ENCODE measurements around the gene DEPP1. TPM values are rescaled to one million over a fixed set of nuclear protein-coding genes. Genes with fewer than 3 reads are reported as not detected.

DEPP1 gene
- total RNA-seq, 2 experiments from 2014 or later, result 0.13 to 0.27 TPM

DNA sequence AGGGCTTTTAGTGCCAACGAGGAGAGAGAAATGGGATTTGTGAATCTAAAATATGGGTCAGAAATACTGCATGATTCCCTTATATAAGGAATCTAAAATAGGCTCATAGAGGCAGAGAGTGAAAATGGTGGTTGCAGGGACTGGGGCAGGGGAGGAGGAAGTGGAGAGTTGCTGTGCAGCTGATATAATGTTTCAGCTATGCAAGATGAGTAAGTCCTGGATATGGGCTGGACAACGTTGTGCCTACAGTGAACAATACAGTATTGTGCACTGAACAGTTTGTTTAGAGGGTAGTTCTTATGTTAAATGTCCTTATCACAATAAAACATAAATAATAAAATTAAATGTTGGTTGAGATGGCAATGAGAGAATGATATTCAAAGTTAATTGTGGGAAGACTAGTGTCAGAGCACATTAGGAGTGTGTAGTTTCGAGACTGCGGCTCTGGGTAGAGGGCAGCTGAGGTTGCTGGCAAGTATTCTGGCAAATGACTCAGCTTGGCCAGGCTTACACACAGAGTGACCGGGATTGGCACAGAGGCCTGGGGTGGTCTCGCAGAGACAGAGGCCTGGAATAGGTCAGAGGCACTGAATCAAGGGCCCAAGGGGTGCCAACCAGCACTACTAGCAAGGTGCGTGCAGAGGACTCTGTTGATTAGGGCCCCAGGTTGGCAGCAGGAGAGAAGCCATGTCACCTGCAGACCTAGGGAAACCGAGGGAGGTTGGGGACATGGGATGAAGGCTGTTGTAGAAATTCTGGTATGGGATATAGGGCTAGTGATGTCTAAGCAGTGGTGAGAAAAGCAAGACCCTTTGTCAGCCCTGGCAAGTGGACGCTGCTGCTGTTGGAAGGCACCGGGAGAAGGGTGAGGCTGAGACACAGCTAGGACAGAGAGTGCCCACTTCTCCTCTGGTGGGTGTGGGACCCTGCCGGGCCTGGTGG, 2.8 kb upstream of the DEPP1 start:
- POLR2A ChIA-PET, result no interaction called here

GRCh38 chr10:44980309-44981171, 1.9 kb upstream of the DEPP1 start:
- ChIA-PET CTCF (interaction anchor here (0.6 to 6.2 kb wide), 2 partner anchors 47 to 1314 kb away, joined by 3 to 42 read pairs; no protein-coding TSS in a partner anchor), POLR2A (no interaction called here)

More for the DNA sequence above, 2.8 kb upstream of the DEPP1 start:
- CTCF ChIA-PET, result interaction anchor here (6.2 kb wide), 1 partner anchor 48 kb away, joined by 42 read pairs; no protein-coding TSS in a partner anchor

- POLR2A ChIA-PET, result no interaction called here
- CTCF ChIA-PET, result interaction anchor here (6.2 kb wide), 1 partner anchor 46 kb away, joined by 42 read pairs; no protein-coding TSS in a partner anchor
Measured at GRCh38 chr10:44979281-44980191, 927 bp upstream of the DEPP1 start.

- POLR2A ChIA-PET, result no interaction called here
- CTCF ChIA-PET, result interaction anchor here (6.2 kb wide), 1 partner anchor 45 kb away, joined by 42 read pairs; no protein-coding TSS in a partner anchor
Measured at GRCh38 chr10:44978213-44978569, 418 bp downstream of the DEPP1 start.

- ChIA-PET CTCF (interaction anchor here (6.2 kb wide), 1 partner anchor 44 kb away, joined by 42 read pairs; no protein-coding TSS in a partner anchor), POLR2A (no interaction called here)
Measured at GRCh38 chr10:44977287-44978212, 1.1 kb downstream of the DEPP1 start.

- POLR2A ChIA-PET, result no interaction called here
Measured at GRCh38 chr10:44976352-44977198, 2.0 kb downstream of the DEPP1 start.

DNA sequence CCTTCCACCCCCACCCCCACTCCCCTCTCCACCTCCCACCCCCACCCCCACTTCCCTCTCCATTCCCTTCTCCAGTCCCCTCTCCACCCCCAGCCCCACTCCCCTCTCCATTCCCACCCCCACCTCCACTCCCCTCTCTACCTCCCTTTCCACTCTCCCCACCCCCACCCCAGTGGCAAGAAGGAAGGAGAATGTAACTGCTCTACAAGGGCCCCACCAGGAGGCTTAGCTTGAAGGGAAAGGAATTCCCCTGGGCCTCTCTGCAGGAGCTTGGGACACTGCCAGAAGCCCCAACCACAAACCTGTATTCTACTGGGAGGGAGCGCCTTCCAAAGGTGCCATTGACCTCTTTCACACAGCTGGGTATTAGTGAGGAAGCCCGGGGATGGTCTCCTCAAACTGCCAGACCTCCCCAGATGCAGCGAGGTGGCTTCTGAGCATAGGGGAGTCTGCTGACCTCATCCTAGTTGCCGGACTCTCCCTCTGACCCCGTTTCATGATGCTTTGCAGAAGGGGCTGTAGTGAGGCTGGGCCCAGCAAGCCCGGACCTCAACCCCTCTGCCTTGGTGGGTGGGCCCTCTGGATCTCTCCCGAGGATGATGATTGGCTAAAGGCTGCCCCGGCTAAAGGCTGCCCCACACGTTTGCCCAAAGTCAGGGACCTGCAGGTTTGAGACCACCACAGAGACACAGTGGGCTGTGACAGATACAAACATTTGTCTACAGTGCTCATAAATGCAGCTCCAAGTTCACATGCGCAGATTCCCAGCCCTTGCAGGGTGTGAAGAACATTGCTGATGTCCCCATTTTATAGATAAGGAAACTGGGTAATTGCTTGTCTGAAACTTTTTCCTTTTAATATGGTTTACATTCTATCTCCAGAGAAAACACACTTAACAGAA, 2.9 kb downstream of the DEPP1 start:
- POLR2A ChIA-PET, result no interaction called here
- CTCF ChIA-PET, result interaction anchor here (0.6 to 6.2 kb wide), 3 partner anchors 13 to 84 kb away, joined by 3 to 42 read pairs (median 3); no protein-coding TSS in a partner anchor

More at GRCh38 chr10:44976352-44977198, 2.0 kb downstream of the DEPP1 start:
- CTCF ChIA-PET, result interaction anchor here (1.1 to 6.2 kb wide), 2 partner anchors 12 to 43 kb away, joined by 3 to 42 read pairs; no protein-coding TSS in a partner anchor

DNA sequence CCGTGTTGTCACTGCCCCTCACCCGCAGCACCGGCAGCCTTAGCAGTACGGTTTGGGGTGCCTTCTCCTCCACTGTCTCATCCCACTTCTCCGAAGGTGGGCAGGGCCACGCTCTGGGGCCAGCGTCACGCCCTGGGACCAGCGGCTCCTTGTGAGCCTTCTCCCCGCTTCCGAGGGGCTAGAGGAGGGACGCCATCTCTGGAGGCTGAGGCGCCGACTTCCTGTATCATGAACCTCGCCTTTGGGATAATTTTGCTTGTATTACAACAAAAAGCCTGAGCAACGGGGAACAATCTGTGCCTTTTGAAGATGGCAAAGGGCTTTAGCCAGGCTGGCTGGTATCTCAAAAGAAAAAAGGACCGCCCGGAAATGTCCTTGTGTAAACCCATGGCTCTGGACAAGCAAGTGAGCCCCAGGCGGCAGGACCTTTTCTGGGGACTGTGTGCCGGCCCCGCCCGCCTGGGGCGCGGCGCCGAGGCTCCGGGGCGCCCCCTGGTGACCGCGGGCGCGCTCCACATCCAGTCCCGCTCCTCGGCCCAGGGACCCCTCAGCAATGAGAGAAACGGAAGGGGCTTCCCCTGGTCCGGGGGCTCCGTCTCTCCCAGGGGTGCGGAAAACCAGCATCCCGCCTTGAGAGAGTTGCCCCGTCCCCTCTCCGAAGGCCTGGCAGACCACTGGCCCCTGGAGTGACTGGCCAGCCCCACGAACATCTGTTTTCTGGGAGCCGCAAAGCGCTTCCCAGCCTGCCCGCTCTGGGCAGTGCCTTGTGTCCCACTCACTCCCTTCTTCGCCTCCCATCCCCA, 3.8 kb downstream of the DEPP1 start:
- POLR2A ChIA-PET, result no interaction called here
- CTCF ChIA-PET, result interaction anchor here (0.6 to 6.2 kb wide), 6 partner anchors 10 to 42 kb away, joined by 3 to 42 read pairs (median 4); no protein-coding TSS in a partner anchor

- ChIA-PET POLR2A (interaction anchor here (1.6 kb wide), 1 partner anchor 14 kb away, joined by 7 read pairs; the partner anchor contains the start of gene RASSF4), CTCF (interaction anchor here (0.6 to 1.5 kb wide), 4 partner anchors 9 to 41 kb away, joined by 3 to 7 read pairs (median 4); no protein-coding TSS in a partner anchor)
Measured at GRCh38 chr10:44974082-44974627, 4.5 kb downstream of the DEPP1 start.

- CTCF ChIA-PET, result interaction anchor here (0.6 to 1.5 kb wide), 5 partner anchors 8 to 41 kb away, joined by 3 to 7 read pairs (median 6); no protein-coding TSS in a partner anchor
- POLR2A ChIA-PET, result interaction anchor here (1.6 kb wide), 1 partner anchor 13 kb away, joined by 7 read pairs; the partner anchor contains the start of gene RASSF4
Measured at GRCh38 chr10:44973323-44974081, 5.1 kb downstream of the DEPP1 start.

DNA sequence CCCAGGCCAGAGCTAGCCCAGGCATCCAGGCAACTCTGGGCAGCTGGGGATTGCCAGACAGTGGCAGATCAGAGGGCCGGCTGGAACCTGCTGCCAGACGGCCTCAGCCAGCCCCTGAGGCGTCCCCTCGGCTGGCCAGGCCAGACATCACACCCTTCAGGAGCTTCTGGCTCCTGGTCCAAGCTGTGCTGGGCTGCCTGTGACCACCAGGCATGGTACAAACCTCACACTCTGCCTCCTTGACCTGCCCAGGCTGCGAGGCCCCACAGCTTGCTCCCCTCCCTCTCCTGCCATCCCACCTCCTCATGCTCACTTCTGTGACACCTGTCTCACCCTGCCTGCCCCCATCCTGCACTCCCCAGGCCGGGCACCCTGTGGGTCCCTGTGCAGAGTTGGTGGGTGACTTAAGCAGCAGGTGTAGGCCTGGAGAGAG, 5.7 kb downstream of the DEPP1 start:
- POLR2A ChIA-PET, result interaction anchor here (1.6 kb wide), 1 partner anchor 13 kb away, joined by 7 read pairs; the partner anchor contains the start of gene RASSF4
- CTCF ChIA-PET, result interaction anchor here (1.4 to 1.5 kb wide), 2 partner anchors 8 to 40 kb away, joined by 6 to 7 read pairs; no protein-coding TSS in a partner anchor

- POLR2A ChIA-PET, result no interaction called here
- CTCF ChIA-PET, result interaction anchor here (1.4 kb wide), 1 partner anchor 39 kb away, joined by 7 read pairs; no protein-coding TSS in a partner anchor
Measured at GRCh38 chr10:44971935-44972757, 6.5 kb downstream of the DEPP1 start.

DNA sequence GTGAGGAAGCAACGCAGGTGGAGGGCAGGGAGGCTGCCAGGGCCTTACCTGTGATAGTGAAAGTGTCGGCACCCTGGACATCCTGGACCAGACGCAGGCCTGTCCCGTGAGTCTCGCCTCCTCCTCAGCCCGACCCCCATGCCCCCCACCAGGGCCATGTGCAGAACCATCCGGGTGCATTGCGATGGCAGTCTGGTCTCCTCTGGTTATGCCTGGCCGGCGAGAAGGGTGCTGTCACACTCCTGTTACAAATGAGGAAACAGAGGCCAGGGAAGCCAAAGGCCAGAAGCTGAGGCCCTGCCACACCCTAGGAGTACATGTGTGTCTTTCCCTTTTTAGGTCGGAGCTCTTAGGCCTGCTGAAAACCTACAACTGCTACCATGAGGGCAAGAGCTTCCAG, 7.2 kb downstream of the DEPP1 start:
- CTCF ChIA-PET, result no interaction called here
- POLR2A ChIA-PET, result no interaction called here
